ENCODE data around the gene SLC35F2.

- no peak for TF ChIP-seq CTCF (IDR thresholded peaks at IDR 0.05)
- TF ChIP-seq POLR2A (IDR thresholded peaks at IDR 0.05): no peak
Observed at GRCh38 chr11:107804971-107805370, 53.6 kb downstream of the SLC35F2 start.
